MCF 10A (cell line): ENCODE results near the gene CCDC112. TPM values are rescaled to one million over a fixed set of nuclear protein-coding genes. Genes with fewer than 3 reads are reported as not detected.

Experiments
- BruUV-seq: library from RNA; stranded (reverse); fragments of 400-500 nt; replicated peaks from 2 replicates; lab custom pipeline; 2021; lab: Mats Ljungman, UMichigan
- CTCF ChIA-PET: fragments of 300-600 bp; sonication (Branson Sonifier 250); formaldehyde crosslinking; extraction: SDS; loops from one replicate; lab custom pipeline; 2021; ENCODE audit warnings: antibody characterized with exemption, inconsistent platforms; lab: Yijun Ruan, JAX
- POLR2A ChIA-PET: fragments of 300-600, 350-650 bp; sonication (Branson Sonifier 250); formaldehyde crosslinking; extraction: SDS; loops from one replicate; lab custom pipeline; 2020; ENCODE audit warnings: antibody characterized with exemption, inconsistent platforms; lab: Yijun Ruan, JAX
- DNase-seq: peaks from one replicate; pipeline ENCODE4 v3.0.0-alpha.2; 2018; ENCODE audit not compliant: unreplicated experiment
- H3K27ac Mint-ChIP-seq: one replicate; pipeline ENCODE4 v1.8.0; 2022; ENCODE audit warnings: mild to moderate bottlenecking, low read depth, mixed read lengths; ENCODE audit not compliant: unreplicated experiment
- H3K27me3 Mint-ChIP-seq: one replicate; pipeline ENCODE4 v1.8.0; 2022; ENCODE audit warnings: mixed read lengths; ENCODE audit not compliant: insufficient read depth, unreplicated experiment
- H3K36me3 Mint-ChIP-seq: one replicate; pipeline ENCODE4 v1.8.0; 2022; ENCODE audit warnings: mild to moderate bottlenecking, moderate library complexity, mixed read lengths; ENCODE audit not compliant: insufficient read depth, unreplicated experiment
- H3K4me1 Mint-ChIP-seq: one replicate; pipeline ENCODE4 v1.8.0; 2022; ENCODE audit warnings: mixed read lengths; ENCODE audit not compliant: insufficient read depth, unreplicated experiment
- H3K4me3 Mint-ChIP-seq: one replicate; pipeline ENCODE4 v1.8.0; 2022; ENCODE audit warnings: mild to moderate bottlenecking, moderate library complexity, mixed read lengths; ENCODE audit not compliant: unreplicated experiment
- H3K9me3 Mint-ChIP-seq: one replicate; pipeline ENCODE4 v1.8.0; 2022; ENCODE audit warnings: mixed read lengths; ENCODE audit not compliant: unreplicated experiment
- intact Hi-C: fragments of 100-400 bp; cut with micrococcal nuclease; formaldehyde crosslinking; loops from 2 replicates; pipeline ENCODE4 v1.14.1; 2022
- total RNA-seq: library from RNA; stranded (reverse); gene quantifications from 2 replicates; pipeline ENCODE4 v1.2.3, GENCODE V29; 2022
- TF ChIP-seq, protein P1 (sequence below): fragments of 200-600 bp; IDR thresholded peaks from one replicate; pipeline ENCODE4 v1.8.0; 2022; ENCODE audit warnings: antibody characterized with exemption, mild to moderate bottlenecking; ENCODE audit not compliant: unreplicated experiment

Gene CCDC112
- total RNA-seq, 1 experiment from 2014 or later = 10.7 TPM

DNA sequence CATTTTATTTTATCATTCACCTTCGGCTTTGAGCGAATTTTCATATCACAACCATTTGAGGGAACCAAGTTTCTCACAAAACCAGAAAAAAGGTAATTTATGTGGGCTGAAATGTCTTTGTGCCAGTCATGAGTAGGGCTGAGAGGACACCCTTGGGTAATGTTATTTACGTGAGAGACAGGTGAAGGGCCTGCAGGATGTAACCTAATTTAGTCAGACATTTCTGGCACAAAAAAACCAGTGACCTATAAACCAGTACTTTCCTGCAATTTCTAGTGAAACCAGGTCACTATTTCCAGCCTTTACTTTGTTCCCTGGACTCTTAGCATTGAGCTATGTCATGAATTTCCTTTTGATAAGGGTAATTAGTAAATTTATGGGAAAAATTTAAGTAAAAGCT lies 17.2 kb upstream of the CCDC112 start:
- CTCF ChIA-PET = interaction anchor here (1.0 to 9.8 kb wide), 2 partner anchors 35 to 259 kb away, joined by 3 to 264 read pairs; no protein-coding TSS in a partner anchor
- Mint-ChIP-seq H3K4me3 (no peak overlapping the region), H3K27me3 (no peaks in the 10 kb centered on the region), H3K27ac (no peak overlapping the region), H3K4me1 (no peaks in the 10 kb centered on the region), H3K9me3 (no peaks in the 10 kb centered on the region), H3K36me3 (no peaks in the 10 kb centered on the region)
- intact Hi-C loops = loop anchor here (5.0 kb wide), 2 partner anchors 59 to 519 kb away; no protein-coding TSS in a partner anchor
- BruUV-seq = no TSS peak
- POLR2A ChIA-PET = no interaction called here
- DNase-seq = no peak
- TF ChIP-seq, protein P1, sequence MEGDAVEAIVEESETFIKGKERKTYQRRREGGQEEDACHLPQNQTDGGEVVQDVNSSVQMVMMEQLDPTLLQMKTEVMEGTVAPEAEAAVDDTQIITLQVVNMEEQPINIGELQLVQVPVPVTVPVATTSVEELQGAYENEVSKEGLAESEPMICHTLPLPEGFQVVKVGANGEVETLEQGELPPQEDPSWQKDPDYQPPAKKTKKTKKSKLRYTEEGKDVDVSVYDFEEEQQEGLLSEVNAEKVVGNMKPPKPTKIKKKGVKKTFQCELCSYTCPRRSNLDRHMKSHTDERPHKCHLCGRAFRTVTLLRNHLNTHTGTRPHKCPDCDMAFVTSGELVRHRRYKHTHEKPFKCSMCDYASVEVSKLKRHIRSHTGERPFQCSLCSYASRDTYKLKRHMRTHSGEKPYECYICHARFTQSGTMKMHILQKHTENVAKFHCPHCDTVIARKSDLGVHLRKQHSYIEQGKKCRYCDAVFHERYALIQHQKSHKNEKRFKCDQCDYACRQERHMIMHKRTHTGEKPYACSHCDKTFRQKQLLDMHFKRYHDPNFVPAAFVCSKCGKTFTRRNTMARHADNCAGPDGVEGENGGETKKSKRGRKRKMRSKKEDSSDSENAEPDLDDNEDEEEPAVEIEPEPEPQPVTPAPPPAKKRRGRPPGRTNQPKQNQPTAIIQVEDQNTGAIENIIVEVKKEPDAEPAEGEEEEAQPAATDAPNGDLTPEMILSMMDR = no peak

- Mint-ChIP-seq H3K27ac (no peak overlapping the region), H3K36me3 (no peaks in the 10 kb centered on the region), H3K4me3 (no peak overlapping the region), H3K27me3 (no peaks in the 10 kb centered on the region), H3K4me1 (no peaks in the 10 kb centered on the region), H3K9me3 (no peaks in the 10 kb centered on the region)
- BruUV-seq = no TSS peak
- intact Hi-C loops = loop anchor here (5.0 kb wide), 2 partner anchors 59 to 519 kb away; no protein-coding TSS in a partner anchor
- ChIA-PET CTCF (interaction anchor here (0.6 to 9.8 kb wide), 4 partner anchors 45 to 277 kb away, joined by 3 to 264 read pairs (median 22); no protein-coding TSS in a partner anchor), POLR2A (interaction anchor here (0.6 kb wide), 1 partner anchor 219 kb away, joined by 3 read pairs; no protein-coding TSS in a partner anchor)
- TF ChIP-seq, protein P1 = no peak
- DNase-seq = no peak
These were observed 16.6 kb upstream of the CCDC112 start for GRCh38 chr5:115313052-115313451.

DNA sequence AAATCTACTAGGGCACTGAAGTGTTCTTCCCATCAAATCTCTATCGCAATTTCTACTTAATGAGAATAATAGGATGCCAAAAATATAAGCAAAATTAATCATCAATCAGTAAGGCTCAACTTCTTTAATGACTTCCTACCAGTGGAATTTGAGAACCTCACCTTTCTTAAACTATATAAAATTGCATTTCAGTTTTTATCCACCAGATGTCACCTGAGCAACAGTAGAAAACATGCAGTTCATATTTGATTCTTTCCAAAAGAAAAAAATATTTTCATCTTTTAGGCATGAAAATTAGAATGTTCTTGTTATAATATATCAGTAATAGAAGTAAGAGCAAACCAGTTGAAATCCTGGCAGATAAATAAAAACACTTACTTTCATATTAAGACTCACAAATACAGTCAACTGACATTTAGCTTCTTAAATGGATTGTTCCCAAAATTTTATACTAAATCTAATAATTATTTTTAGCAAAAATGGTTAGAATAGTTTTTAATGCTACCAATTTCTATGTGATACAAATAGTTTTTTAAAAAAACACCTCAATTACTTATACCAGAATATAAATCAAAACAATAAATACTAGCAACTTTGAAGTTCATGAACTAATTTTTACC lies 13.4 kb upstream of the CCDC112 start:
- ChIA-PET POLR2A (interaction anchor here (0.6 to 5.9 kb wide), 3 partner anchors 12 to 265 kb away, joined by 3 to 36 read pairs (median 3); no protein-coding TSS in a partner anchor), CTCF (interaction anchor here (0.6 to 9.8 kb wide), 32 partner anchors 11 to 315 kb away, joined by 3 to 264 read pairs (median 4); no protein-coding TSS in a partner anchor)
- H3K4me1 Mint-ChIP-seq = no peaks in the 10 kb centered on the region
- no peaks in the 10 kb centered on the region for H3K27me3 Mint-ChIP-seq
- intact Hi-C loops = loop anchor here (1.0 to 5.0 kb wide), 4 partner anchors 62 to 522 kb away; no protein-coding TSS in a partner anchor
- no peak overlapping the region for H3K4me3 Mint-ChIP-seq
- BruUV-seq = no TSS peak
- TF ChIP-seq, protein P1 = peak; percentile 66
- H3K9me3 Mint-ChIP-seq = no peaks in the 10 kb centered on the region
- no peaks in the 10 kb centered on the region for H3K36me3 Mint-ChIP-seq
- peak; percentile 53 for DNase-seq
- no peak overlapping the region for H3K27ac Mint-ChIP-seq

DNA sequence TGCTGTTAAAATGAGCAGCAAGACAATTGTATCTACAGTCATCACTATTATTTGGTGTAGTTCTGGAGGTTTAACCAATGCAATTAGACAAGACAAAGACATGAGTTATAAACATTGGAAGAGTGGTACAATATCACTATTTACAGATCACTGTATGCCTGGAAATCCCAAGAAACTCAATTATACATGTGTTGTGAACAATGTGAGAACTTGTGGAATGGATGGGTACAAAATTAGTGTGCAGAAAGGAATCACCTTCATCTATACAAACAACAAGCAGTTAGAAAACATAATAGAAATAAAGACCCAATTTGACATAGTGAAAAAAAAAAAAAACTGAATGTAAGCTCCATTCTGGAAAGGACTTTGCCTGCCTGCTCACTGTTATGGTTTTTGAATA lies 12.4 kb upstream of the CCDC112 start:
- intact Hi-C loops = loop anchor here (1.0 kb wide), 2 partner anchors 265 to 277 kb away; no protein-coding TSS in a partner anchor
- CTCF ChIA-PET = interaction anchor here (0.5 to 9.8 kb wide), 27 partner anchors 8 to 764 kb away, joined by 3 to 264 read pairs (median 4); no protein-coding TSS in a partner anchor
- no peaks in the 10 kb centered on the region for H3K4me1 Mint-ChIP-seq

More for the DNA sequence above, 12.4 kb upstream of the CCDC112 start:
- no TSS peak for BruUV-seq
- no peak for DNase-seq
- Mint-ChIP-seq H3K27me3 (no peaks in the 10 kb centered on the region), H3K27ac (no peak overlapping the region), H3K9me3 (no peaks in the 10 kb centered on the region), H3K36me3 (no peaks in the 10 kb centered on the region), H3K4me3 (no peak overlapping the region)
- TF ChIP-seq, protein P1 = no peak
- POLR2A ChIA-PET = interaction anchor here (0.6 to 5.9 kb wide), 2 partner anchors 226 to 266 kb away, joined by 3 to 36 read pairs; no protein-coding TSS in a partner anchor
